Stimulated activated CD8-positive, alpha-beta memory T cell treated with anti-CD3 and anti-CD28 coated beads, Interleukin-4, amount 100 ng/mL, for 1 hour (primary cell): ENCODE measurements around the gene HEPHL1.
"Not testable (repeated sequence)": the region's sequence is repeated elsewhere in the genome, so short reads cannot be mapped to it uniquely, and the experiment has no call there.

Experiments
- DNase-seq, 2 donors: peaks; one replicate each; pipeline ENCODE4 v3.0.0-alpha.2; 2020; ENCODE audit warnings: low read depth in 2 of 2, low spot score in 1 of 2

Gene HEPHL1

GRCh38 chr11:94020777-94021481 lies at the start of gene HEPHL1:
Gene HEPHL1, plus strand, starts transcription at chr11:94021354. Its CDS starts 15 bp downstream, at chr11:94021369.
- DNase-seq, result no peak

GRCh38 chr11:93972790-93973189 lies 48.4 kb upstream of the HEPHL1 start:
- DNase-seq, result no peak

- not testable (repeated sequence) for DNase-seq
Measured at GRCh38 chr11:93973322-93974051, 47.7 kb upstream of the HEPHL1 start.

GRCh38 chr11:93974759-93975158 lies 46.4 kb upstream of the HEPHL1 start:
- no peak for DNase-seq

- not testable (repeated sequence) for DNase-seq
Measured at GRCh38 chr11:93976577-93977254, 44.4 kb upstream of the HEPHL1 start.

- DNase-seq, result no peak
Measured at GRCh38 chr11:93983542-93984195, 37.5 kb upstream of the HEPHL1 start.

GRCh38 chr11:93984196-93984567 lies 37.0 kb upstream of the HEPHL1 start:
- no peak for DNase-seq

GRCh38 chr11:93984936-93985335 lies 36.2 kb upstream of the HEPHL1 start:
- DNase-seq, result no peak

GRCh38 chr11:93986716-93987115 lies 34.4 kb upstream of the HEPHL1 start:
- no peak for DNase-seq

- no peak for DNase-seq
Measured at GRCh38 chr11:93988455-93988854, 32.7 kb upstream of the HEPHL1 start.

- DNase-seq, result no peak
Measured at GRCh38 chr11:93988912-93989311, 32.2 kb upstream of the HEPHL1 start.

- no peak for DNase-seq
Measured at GRCh38 chr11:93993747-93994146, 27.4 kb upstream of the HEPHL1 start.

GRCh38 chr11:93997741-93998140 lies 23.4 kb upstream of the HEPHL1 start:
- DNase-seq, result no peak

GRCh38 chr11:94000659-94001058 lies 20.5 kb upstream of the HEPHL1 start:
- DNase-seq, result no peak

GRCh38 chr11:94002226-94002625 lies 18.9 kb upstream of the HEPHL1 start:
- no peak for DNase-seq

GRCh38 chr11:94007426-94007825 lies 13.7 kb upstream of the HEPHL1 start:
- DNase-seq, result no peak

- no peak for DNase-seq
Measured at GRCh38 chr11:94007906-94008305, 13.2 kb upstream of the HEPHL1 start.

- no peak for DNase-seq
Measured at GRCh38 chr11:94010136-94010535, 11.0 kb upstream of the HEPHL1 start.

GRCh38 chr11:94011478-94011877 lies 9.7 kb upstream of the HEPHL1 start:
- DNase-seq, result no peak

GRCh38 chr11:94017446-94017845 lies 3.7 kb upstream of the HEPHL1 start:
- DNase-seq, result no peak

- no peak for DNase-seq
Measured at GRCh38 chr11:94018721-94019120, 2.4 kb upstream of the HEPHL1 start.

GRCh38 chr11:94023856-94024255 lies 2.7 kb downstream of the HEPHL1 start:
- DNase-seq, result no peak
